Mesendoderm (in vitro differentiated cells): ENCODE measurements around the gene TPSAB1.

Source experiments
- DNase-seq: peaks from one replicate; pipeline ENCODE4 v3.0.0; 2013
- H2AK5ac ChIP-seq: 2 replicates; pipeline ENCODE4 v1.6.1; 2013; ENCODE audit warnings: low read length, inconsistent platforms
- H2BK120ac ChIP-seq: 2 replicates; pipeline ENCODE4 v1.6.1; 2013; ENCODE audit warnings: low read depth, mild to moderate bottlenecking, low read length, moderate library complexity, mixed read lengths
- H2BK15ac ChIP-seq: replicated peaks from 2 replicates; pipeline ENCODE4 v1.6.1; 2013; ENCODE audit warnings: low read depth, mild to moderate bottlenecking, moderate library complexity
- H2BK5ac ChIP-seq: 2 replicates; pipeline ENCODE4 v1.6.1; 2013; ENCODE audit warnings: low read length, inconsistent platforms
- H3K18ac ChIP-seq: 2 replicates; pipeline ENCODE4 v1.6.1; 2013; ENCODE audit warnings: mild to moderate bottlenecking, low read length, mixed read lengths
- H3K23ac ChIP-seq: one replicate; pipeline ENCODE4 v1.6.1; 2013; ENCODE audit warnings: low read length
- H3K27ac ChIP-seq: 2 replicates; pipeline ENCODE4 v1.5.1; 2013; ENCODE audit warnings: low read depth, mild to moderate bottlenecking, inconsistent platforms, low read length, moderate library complexity
- H3K27me3 ChIP-seq: 2 replicates; pipeline ENCODE4 v1.6.1; 2013; ENCODE audit warnings: low read length, control low read depth, mild to moderate bottlenecking, inconsistent platforms; ENCODE audit not compliant: insufficient read depth, poor library complexity
- H3K36me3 ChIP-seq: 2 replicates; pipeline ENCODE4 v1.6.1; 2013; ENCODE audit warnings: low read length, inconsistent platforms; ENCODE audit not compliant: control insufficient read depth, insufficient read depth
- H3K4ac ChIP-seq: one replicate; pipeline ENCODE4 v1.6.1; 2013; ENCODE audit warnings: low read depth, mild to moderate bottlenecking, low read length, moderate library complexity
- H3K4me1 ChIP-seq: 2 replicates; pipeline ENCODE4 v1.6.1; 2013; ENCODE audit warnings: low read depth, low read length, inconsistent platforms; ENCODE audit not compliant: control insufficient read depth
- H3K4me2 ChIP-seq: 2 replicates; pipeline ENCODE4 v1.6.1; 2013; ENCODE audit warnings: low read length
- H3K4me3 ChIP-seq: 2 replicates; pipeline ENCODE4 v1.5.1; 2013; ENCODE audit warnings: mild to moderate bottlenecking, low read length
- H3K56ac ChIP-seq: one replicate; pipeline ENCODE4 v1.6.1; 2013; ENCODE audit warnings: low read length
- H3K79me1 ChIP-seq: 2 replicates; pipeline ENCODE4 v1.6.1; 2013; ENCODE audit warnings: low read length, inconsistent platforms
- H3K79me2 ChIP-seq: 2 replicates; pipeline ENCODE4 v1.6.1; 2013; ENCODE audit warnings: mild to moderate bottlenecking, low read length; ENCODE audit not compliant: control insufficient read depth, insufficient read depth
- H3K9ac ChIP-seq: 2 replicates; pipeline ENCODE4 v1.6.1; 2013; ENCODE audit warnings: low read length, inconsistent platforms
- H4K5ac ChIP-seq: one replicate; pipeline ENCODE4 v1.6.1; 2013; ENCODE audit warnings: low read length
- H4K8ac ChIP-seq: one replicate; pipeline ENCODE4 v1.6.1; 2013; ENCODE audit warnings: low read depth, mild to moderate bottlenecking, control low read depth, low read length, moderate library complexity
- WGBS: extraction: QIAGEN DNeasy Blood & Tissue Kit; methylation state at CpG from one replicate; pipeline ENCODE4 v1.1.7; 2013; ENCODE audit warnings: low lambda C conversion rate, missing lambda C conversion rate; ENCODE audit not compliant: insufficient coverage; ENCODE audit errors: extremely low coverage; 5-methylcytosine and 5-hydroxymethylcytosine counted together

Gene TPSAB1

GRCh38 chr16:1279945-1280589, 39.6 kb downstream of the TPSAB1 start:
- no peak overlapping the region for H2BK5ac ChIP-seq
- H4K8ac ChIP-seq, result no peak overlapping the region
- no peak overlapping the region for H2BK120ac ChIP-seq
- H4K5ac ChIP-seq, result no peak overlapping the region
- H3K27ac ChIP-seq, result no peak overlapping the region
- no peak overlapping the region for H3K56ac ChIP-seq
- H2BK15ac ChIP-seq, result no peak overlapping the region
- H3K4ac ChIP-seq, result no peak overlapping the region
- no peaks in the 10 kb centered on the region for H3K79me2 ChIP-seq
- H3K79me1 ChIP-seq, result no peaks in the 10 kb centered on the region
- no peak overlapping the region for H3K18ac ChIP-seq
- H3K4me3 ChIP-seq, result no peak overlapping the region
- no peak overlapping the region for H3K4me2 ChIP-seq
- no peak for DNase-seq
- WGBS, result no CpG with 5 or more reads among the region's 29 CpGs
- no peak overlapping the region for H3K9ac ChIP-seq
- H3K23ac ChIP-seq, result no peak overlapping the region
- no peaks in the 10 kb centered on the region for H3K36me3 ChIP-seq
- H2AK5ac ChIP-seq, result no peak overlapping the region
- H3K27me3 ChIP-seq, result no peaks in the 10 kb centered on the region
- H3K4me1 ChIP-seq, result peaks cover 3% of the 10 kb centered on the region

- Histone ChIP-seq H4K8ac (no peak overlapping the region), H3K4me1 (peaks cover 3% of the 10 kb centered on the region), H3K27ac (no peak overlapping the region), H2BK5ac (no peak overlapping the region), H2AK5ac (no peak overlapping the region), H2BK120ac (no peak overlapping the region), H3K36me3 (no peaks in the 10 kb centered on the region), H2BK15ac (no peak overlapping the region), H3K79me2 (no peaks in the 10 kb centered on the region), H3K56ac (no peak overlapping the region), H3K4me3 (no peak overlapping the region), H3K18ac (no peak overlapping the region), H3K4ac (no peak overlapping the region), H4K5ac (no peak overlapping the region), H3K79me1 (no peaks in the 10 kb centered on the region), H3K23ac (no peak overlapping the region), H3K9ac (no peak overlapping the region), H3K4me2 (no peak overlapping the region), H3K27me3 (no peaks in the 10 kb centered on the region)
- DNase-seq, result no peak
- no CpG with 5 or more reads among the region's 8 CpGs for WGBS
Measured at GRCh38 chr16:1280783-1281182, 40.3 kb downstream of the TPSAB1 start.

- Histone ChIP-seq H3K79me1 (no peaks in the 10 kb centered on the region), H3K4me3 (no peak overlapping the region), H3K4ac (no peak overlapping the region), H3K9ac (no peak overlapping the region), H4K8ac (no peak overlapping the region), H3K4me2 (no peak overlapping the region), H3K79me2 (no peaks in the 10 kb centered on the region), H2AK5ac (no peak overlapping the region), H3K27me3 (no peaks in the 10 kb centered on the region), H2BK120ac (no peak overlapping the region), H3K4me1 (peaks cover 3% of the 10 kb centered on the region), H3K56ac (no peak overlapping the region), H3K36me3 (no peaks in the 10 kb centered on the region), H2BK5ac (no peak overlapping the region), H3K27ac (no peak overlapping the region), H3K23ac (no peak overlapping the region), H4K5ac (no peak overlapping the region), H2BK15ac (no peak overlapping the region), H3K18ac (no peak overlapping the region)
- WGBS, result no CpG with 5 or more reads among the region's 16 CpGs
- DNase-seq, result no peak
Measured at GRCh38 chr16:1281517-1281916, 41.0 kb downstream of the TPSAB1 start.

- no peak overlapping the region for H3K23ac ChIP-seq
- no peak overlapping the region for H3K56ac ChIP-seq
- H2BK5ac ChIP-seq, result no peak overlapping the region
- no peak overlapping the region for H2BK120ac ChIP-seq
- no peak for DNase-seq
- H3K79me2 ChIP-seq, result no peaks in the 10 kb centered on the region
- no peak overlapping the region for H3K4ac ChIP-seq
- no peak overlapping the region for H4K8ac ChIP-seq
- WGBS, result no CpG with 5 or more reads among the region's 17 CpGs
- H3K4me1 ChIP-seq, result peaks cover 3% of the 10 kb centered on the region
- no peaks in the 10 kb centered on the region for H3K27me3 ChIP-seq
- H3K4me2 ChIP-seq, result no peak overlapping the region
- H3K27ac ChIP-seq, result no peak overlapping the region
- no peaks in the 10 kb centered on the region for H3K36me3 ChIP-seq
- no peak overlapping the region for H3K4me3 ChIP-seq
- no peak overlapping the region for H3K9ac ChIP-seq
- H2AK5ac ChIP-seq, result no peak overlapping the region
- H2BK15ac ChIP-seq, result no peak overlapping the region
- no peak overlapping the region for H3K18ac ChIP-seq
- H3K79me1 ChIP-seq, result no peaks in the 10 kb centered on the region
- no peak overlapping the region for H4K5ac ChIP-seq
Measured at GRCh38 chr16:1282324-1282973, 41.9 kb downstream of the TPSAB1 start.

GRCh38 chr16:1283296-1283695, 42.8 kb downstream of the TPSAB1 start:
- H2BK15ac ChIP-seq, result no peak overlapping the region
- no peak overlapping the region for H3K18ac ChIP-seq
- no peak overlapping the region for H2BK5ac ChIP-seq
- H3K79me2 ChIP-seq, result no peaks in the 10 kb centered on the region
- H3K79me1 ChIP-seq, result no peaks in the 10 kb centered on the region
- H3K56ac ChIP-seq, result peak overlapping the region; percentile 15
- H3K4me3 ChIP-seq, result no peak overlapping the region
- H3K4ac ChIP-seq, result no peak overlapping the region
- peaks cover 3% of the 10 kb centered on the region for H3K4me1 ChIP-seq
- H2AK5ac ChIP-seq, result no peak overlapping the region
- no peak overlapping the region for H3K9ac ChIP-seq
- H3K27me3 ChIP-seq, result no peaks in the 10 kb centered on the region
- WGBS, result no CpG with 5 or more reads among the region's 17 CpGs
- H3K27ac ChIP-seq, result no peak overlapping the region
- no peak for DNase-seq
- no peak overlapping the region for H4K5ac ChIP-seq
- H3K36me3 ChIP-seq, result no peaks in the 10 kb centered on the region
- H2BK120ac ChIP-seq, result no peak overlapping the region
- H3K23ac ChIP-seq, result no peak overlapping the region
- H3K4me2 ChIP-seq, result no peak overlapping the region
- no peak overlapping the region for H4K8ac ChIP-seq
